ENCODE results near the gene TNNI2.
"Not testable (repeated sequence)": the region's sequence is repeated elsewhere in the genome, so short reads cannot be mapped to it uniquely, and the experiment has no call there.

The TNNI2 gene

DNA sequence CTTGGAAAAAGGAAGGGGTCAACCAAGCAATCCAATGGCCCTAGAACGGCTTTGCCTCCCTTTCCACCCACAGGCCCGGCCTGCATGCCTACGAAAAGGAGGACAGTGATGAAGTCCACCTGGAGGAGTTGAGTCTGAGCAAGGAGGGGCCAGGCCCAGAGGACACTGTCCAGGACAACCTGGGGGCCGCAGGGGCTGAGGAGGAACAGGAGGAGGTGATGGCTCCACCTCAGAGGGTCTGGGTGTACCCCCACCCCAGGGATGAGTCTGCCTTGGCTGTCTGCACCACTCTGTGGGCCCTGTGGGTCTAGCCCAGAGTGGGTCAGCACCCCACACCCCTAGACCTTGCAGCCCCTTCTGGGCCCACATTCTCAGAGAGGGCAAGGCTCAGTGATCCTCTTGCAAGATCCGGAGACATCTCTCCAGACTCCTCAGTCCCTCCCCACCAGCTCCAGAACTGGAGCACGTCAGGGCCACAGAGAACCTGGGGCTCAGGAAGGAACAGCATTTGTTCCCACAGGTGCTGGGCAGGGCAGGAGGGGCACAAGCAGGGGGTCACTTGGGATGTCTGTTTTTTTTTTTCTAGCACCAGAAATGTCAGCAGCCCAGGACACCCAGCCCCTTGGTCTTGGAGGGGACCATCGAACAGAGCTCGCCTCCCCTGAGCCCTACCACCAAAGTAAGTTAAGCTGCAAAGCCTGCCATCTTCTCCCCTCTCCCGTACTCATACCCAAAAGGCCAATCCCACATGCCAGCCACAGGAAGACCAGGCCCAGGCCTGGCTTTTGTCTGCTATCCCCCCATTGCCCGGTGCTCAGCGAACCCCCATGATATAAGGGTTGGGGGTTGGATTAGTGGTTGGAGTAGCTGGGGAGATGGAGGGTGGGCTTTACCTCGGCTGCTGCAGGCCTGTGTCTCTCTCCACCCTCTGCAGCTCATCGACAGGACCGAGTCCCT, 44.8 kb downstream of the TNNI2 start:
- DNase-seq (ENCODE audit: low spot score), result no peak
- TF ChIP-seq, protein P1, sequence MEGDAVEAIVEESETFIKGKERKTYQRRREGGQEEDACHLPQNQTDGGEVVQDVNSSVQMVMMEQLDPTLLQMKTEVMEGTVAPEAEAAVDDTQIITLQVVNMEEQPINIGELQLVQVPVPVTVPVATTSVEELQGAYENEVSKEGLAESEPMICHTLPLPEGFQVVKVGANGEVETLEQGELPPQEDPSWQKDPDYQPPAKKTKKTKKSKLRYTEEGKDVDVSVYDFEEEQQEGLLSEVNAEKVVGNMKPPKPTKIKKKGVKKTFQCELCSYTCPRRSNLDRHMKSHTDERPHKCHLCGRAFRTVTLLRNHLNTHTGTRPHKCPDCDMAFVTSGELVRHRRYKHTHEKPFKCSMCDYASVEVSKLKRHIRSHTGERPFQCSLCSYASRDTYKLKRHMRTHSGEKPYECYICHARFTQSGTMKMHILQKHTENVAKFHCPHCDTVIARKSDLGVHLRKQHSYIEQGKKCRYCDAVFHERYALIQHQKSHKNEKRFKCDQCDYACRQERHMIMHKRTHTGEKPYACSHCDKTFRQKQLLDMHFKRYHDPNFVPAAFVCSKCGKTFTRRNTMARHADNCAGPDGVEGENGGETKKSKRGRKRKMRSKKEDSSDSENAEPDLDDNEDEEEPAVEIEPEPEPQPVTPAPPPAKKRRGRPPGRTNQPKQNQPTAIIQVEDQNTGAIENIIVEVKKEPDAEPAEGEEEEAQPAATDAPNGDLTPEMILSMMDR (IDR thresholded peaks at IDR 0.05; ENCODE audit: poor library complexity, severe bottlenecking), result no peak
- H3K36me3 ChIP-seq (ENCODE audit: low read depth), result no peaks in the 10 kb centered on the region
- H3K4me3 ChIP-seq (ENCODE audit: severe bottlenecking), result no peak overlapping the region
- no peaks in the 10 kb centered on the region for H3K27me3 ChIP-seq (ENCODE audit: insufficient read depth, poor library complexity, severe bottlenecking)
- no peak overlapping the region for H3K27ac ChIP-seq (ENCODE audit: poor library complexity, severe bottlenecking)
- no peaks in the 10 kb centered on the region for H3K9me3 ChIP-seq (ENCODE audit: severe bottlenecking)
- H3K4me1 ChIP-seq (ENCODE audit: insufficient read depth, poor library complexity, severe bottlenecking), result no peaks in the 10 kb centered on the region
- no peak for ATAC-seq (ENCODE audit: low read depth)

DNA sequence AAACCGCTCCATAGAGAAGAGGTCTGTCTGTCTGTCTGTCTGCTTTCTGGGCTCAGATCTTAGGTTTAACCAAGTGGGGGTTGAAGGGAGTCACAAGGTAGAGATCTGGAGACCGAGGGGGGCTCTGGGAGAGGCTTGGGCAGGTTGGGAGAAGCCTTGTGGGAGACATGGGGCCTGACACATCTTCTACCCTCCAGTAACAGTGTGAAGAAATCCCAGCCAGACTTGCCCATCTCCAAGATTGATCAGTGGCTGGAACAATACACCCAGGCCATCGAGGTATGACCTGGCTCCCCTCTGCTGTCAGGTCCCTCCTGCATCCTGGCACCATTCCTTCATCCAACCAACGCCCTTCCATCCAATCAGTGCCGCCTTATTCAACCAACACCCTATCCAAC, 45.5 kb downstream of the TNNI2 start:
- H3K36me3 ChIP-seq (ENCODE audit: low read depth), result no peaks in the 10 kb centered on the region
- H3K4me1 ChIP-seq (ENCODE audit: insufficient read depth, poor library complexity, severe bottlenecking), result no peaks in the 10 kb centered on the region
- no peak overlapping the region for H3K27ac ChIP-seq (ENCODE audit: poor library complexity, severe bottlenecking)
- H3K4me3 ChIP-seq (ENCODE audit: severe bottlenecking), result no peak overlapping the region
- no peaks in the 10 kb centered on the region for H3K9me3 ChIP-seq (ENCODE audit: severe bottlenecking)
- no peaks in the 10 kb centered on the region for H3K27me3 ChIP-seq (ENCODE audit: insufficient read depth, poor library complexity, severe bottlenecking)
- ATAC-seq (ENCODE audit: low read depth) (no peak), DNase-seq (ENCODE audit: low spot score) (no peak)
- TF ChIP-seq, protein P1 (IDR thresholded peaks at IDR 0.05; ENCODE audit: poor library complexity, severe bottlenecking), result no peak

DNA sequence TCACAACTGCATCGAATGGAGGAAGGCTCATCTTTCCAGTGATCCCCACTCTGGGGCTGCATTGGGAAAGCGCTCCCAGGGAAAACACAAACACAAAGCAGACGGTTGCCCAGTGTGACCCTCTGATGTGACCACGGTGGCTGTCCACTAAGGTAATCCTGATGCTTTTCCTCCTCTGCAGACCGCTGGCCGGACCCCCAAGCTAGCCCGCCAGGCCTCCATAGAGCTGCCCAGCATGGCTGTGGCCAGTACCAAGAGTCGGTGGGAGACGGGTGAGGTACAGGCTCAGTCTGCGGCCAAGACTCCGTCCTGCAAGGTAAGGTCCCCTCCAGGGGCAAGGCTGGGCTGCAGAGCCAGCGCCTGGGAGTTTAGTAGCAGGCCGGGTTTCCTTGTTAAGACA, 47.8 kb downstream of the TNNI2 start:
- H3K4me3 ChIP-seq (ENCODE audit: severe bottlenecking); H3K9me3 ChIP-seq (ENCODE audit: severe bottlenecking); H3K36me3 ChIP-seq (ENCODE audit: low read depth); H3K27me3 ChIP-seq (ENCODE audit: insufficient read depth, poor library complexity, severe bottlenecking); ATAC-seq (ENCODE audit: low read depth); H3K27ac ChIP-seq (ENCODE audit: poor library complexity, severe bottlenecking); H3K4me1 ChIP-seq (ENCODE audit: insufficient read depth, poor library complexity, severe bottlenecking): not testable (repeated sequence)
- peak; percentile 26 for DNase-seq (ENCODE audit: low spot score)

DNA sequence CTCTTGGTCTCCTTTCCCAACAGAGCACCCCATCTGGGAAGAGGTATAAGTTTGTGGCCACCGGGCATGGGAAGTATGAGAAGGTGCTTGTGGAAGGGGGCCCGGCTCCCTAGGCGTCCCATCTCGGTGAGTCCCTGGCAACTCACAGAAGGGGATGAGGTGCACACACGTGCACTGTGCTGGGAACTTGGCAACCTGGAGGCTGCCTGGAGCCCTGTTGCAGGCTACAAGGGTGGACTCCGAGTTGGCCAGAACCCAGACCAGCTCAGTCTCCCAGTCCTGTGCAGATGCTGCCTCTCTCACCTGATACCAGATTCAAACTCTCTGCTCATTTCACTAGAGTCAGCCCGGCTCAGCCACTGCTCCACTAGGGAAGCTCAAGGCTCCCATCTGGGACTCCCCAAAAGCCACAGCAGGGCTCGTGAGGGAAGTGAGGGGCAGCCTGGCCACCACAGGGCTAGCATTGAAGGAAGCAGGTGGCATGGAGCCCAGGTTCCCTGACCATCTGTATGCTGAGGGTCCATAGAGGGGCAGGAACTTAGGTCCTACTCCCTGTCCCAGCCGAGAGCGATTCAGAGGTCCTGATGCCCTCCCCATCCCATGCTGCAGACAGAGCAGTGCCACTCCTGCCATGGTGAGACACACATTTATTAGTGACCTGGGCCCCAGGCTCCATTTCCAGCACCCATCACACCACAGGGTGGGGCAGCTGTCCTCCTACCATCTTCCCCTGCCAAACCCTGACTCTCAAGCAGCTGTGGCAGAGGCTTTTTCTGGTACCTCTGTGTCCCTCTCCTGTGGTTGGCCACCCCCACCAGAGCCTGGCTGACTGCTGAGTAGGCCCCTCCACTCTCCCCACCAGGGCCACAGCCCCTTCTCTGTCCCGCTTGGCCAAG, 48.9 kb downstream of the TNNI2 start:
- TF ChIP-seq, protein P1 (IDR thresholded peaks at IDR 0.05; ENCODE audit: poor library complexity, severe bottlenecking), result no peak
- no peak overlapping the region for H3K27ac ChIP-seq (ENCODE audit: poor library complexity, severe bottlenecking)
- DNase-seq (ENCODE audit: low spot score) (peak; percentile 45), ATAC-seq (ENCODE audit: low read depth) (no peak)
- no peak overlapping the region for H3K4me3 ChIP-seq (ENCODE audit: severe bottlenecking)
- no peaks in the 10 kb centered on the region for H3K9me3 ChIP-seq (ENCODE audit: severe bottlenecking)
- no peaks in the 10 kb centered on the region for H3K36me3 ChIP-seq (ENCODE audit: low read depth)
- H3K4me1 ChIP-seq (ENCODE audit: insufficient read depth, poor library complexity, severe bottlenecking), result no peaks in the 10 kb centered on the region
- no peaks in the 10 kb centered on the region for H3K27me3 ChIP-seq (ENCODE audit: insufficient read depth, poor library complexity, severe bottlenecking)

DNA sequence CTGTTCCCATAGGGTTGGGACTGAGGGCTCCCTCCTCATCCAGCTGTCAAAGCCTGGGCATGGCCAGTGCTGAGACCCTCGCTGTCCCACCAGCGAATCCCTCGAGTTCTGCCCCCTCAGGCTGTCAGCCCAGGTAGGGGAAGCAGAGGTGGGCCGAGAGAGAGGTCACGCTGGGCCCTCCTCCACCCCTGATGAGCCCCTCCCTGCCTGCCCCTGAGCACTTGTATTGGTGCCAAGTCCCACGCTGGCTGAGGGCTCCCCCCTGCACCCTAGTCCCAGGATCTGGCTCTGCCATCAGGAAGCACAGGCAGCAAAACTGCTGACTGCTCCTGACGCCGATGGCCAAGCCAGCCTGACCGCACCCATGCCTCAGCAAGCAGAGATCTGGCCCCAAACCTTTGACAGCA, 49.6 kb downstream of the TNNI2 start:
- no peak overlapping the region for H3K4me3 ChIP-seq (ENCODE audit: severe bottlenecking)
- no peak for ATAC-seq (ENCODE audit: low read depth)
- H3K27me3 ChIP-seq (ENCODE audit: insufficient read depth, poor library complexity, severe bottlenecking), result no peaks in the 10 kb centered on the region
- H3K4me1 ChIP-seq (ENCODE audit: insufficient read depth, poor library complexity, severe bottlenecking), result no peaks in the 10 kb centered on the region
- DNase-seq (ENCODE audit: low spot score), result peak; percentile 47
- H3K36me3 ChIP-seq (ENCODE audit: low read depth), result no peaks in the 10 kb centered on the region
- H3K27ac ChIP-seq (ENCODE audit: poor library complexity, severe bottlenecking), result no peak overlapping the region
- H3K9me3 ChIP-seq (ENCODE audit: severe bottlenecking), result no peaks in the 10 kb centered on the region
- TF ChIP-seq, protein P1 (IDR thresholded peaks at IDR 0.05; ENCODE audit: poor library complexity, severe bottlenecking), result no peak

Data from RWPE2 (cell line).